GM21360 (cell line): ENCODE data around the gene CRIP3.

Experiments
- ATAC-seq: cut with Tn5 transposase; IDR thresholded peaks from one replicate; pipeline ENCODE4 v1.9.1; 2021; ENCODE audit warnings: mild to moderate bottlenecking, moderate library complexity; ENCODE audit not compliant: unreplicated experiment

Gene CRIP3

DNA sequence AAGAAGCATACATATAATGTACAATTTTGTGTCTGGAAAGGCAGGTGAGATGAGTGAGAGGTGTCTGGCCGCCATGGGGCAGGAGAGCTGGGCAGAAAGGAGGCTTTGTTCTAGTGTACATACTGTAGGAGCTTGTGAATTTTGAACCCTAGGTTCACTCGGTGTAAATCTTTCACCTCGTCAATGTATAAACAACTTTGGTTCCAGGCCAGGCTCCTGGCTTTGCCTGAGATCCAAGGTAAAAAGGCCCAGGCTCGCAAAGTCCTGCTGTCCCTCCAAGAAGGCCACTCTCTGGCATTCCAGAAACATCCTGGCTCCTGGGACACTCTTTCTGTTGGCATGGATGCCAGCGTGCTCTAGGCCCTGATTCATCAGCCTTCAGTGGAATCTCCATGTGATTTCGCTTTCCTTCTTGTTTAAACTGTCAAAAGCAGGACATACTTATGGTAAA, 17.7 kb downstream of the CRIP3 start:
- no peak for ATAC-seq

DNA sequence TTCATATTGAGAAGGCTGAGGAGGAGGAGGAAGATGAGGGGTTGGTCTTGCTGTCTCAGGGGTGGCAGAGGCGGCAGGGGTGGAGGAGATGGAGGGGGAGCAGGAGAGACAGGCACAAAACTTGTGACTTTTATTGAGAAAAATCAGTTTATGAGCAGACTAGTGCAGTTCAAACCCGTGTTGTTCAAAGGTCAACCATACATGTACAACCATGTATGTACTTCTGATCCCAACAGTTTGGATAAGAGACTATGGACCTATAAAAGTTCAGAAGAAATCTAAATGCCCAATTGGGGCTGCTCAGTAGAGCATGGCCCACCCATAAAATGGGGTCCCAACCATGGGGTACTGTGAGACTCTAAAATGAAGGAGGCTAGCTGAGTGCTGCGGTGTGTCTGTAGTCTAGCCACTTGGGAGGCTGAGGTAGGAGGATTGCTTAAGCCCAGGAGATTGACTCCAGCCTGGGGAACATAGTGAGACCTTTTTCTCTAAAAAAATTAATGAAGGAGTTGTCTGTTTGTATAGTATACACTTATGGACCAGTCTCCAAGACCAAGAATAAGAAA, 18.2 kb downstream of the CRIP3 start:
- no peak for ATAC-seq

DNA sequence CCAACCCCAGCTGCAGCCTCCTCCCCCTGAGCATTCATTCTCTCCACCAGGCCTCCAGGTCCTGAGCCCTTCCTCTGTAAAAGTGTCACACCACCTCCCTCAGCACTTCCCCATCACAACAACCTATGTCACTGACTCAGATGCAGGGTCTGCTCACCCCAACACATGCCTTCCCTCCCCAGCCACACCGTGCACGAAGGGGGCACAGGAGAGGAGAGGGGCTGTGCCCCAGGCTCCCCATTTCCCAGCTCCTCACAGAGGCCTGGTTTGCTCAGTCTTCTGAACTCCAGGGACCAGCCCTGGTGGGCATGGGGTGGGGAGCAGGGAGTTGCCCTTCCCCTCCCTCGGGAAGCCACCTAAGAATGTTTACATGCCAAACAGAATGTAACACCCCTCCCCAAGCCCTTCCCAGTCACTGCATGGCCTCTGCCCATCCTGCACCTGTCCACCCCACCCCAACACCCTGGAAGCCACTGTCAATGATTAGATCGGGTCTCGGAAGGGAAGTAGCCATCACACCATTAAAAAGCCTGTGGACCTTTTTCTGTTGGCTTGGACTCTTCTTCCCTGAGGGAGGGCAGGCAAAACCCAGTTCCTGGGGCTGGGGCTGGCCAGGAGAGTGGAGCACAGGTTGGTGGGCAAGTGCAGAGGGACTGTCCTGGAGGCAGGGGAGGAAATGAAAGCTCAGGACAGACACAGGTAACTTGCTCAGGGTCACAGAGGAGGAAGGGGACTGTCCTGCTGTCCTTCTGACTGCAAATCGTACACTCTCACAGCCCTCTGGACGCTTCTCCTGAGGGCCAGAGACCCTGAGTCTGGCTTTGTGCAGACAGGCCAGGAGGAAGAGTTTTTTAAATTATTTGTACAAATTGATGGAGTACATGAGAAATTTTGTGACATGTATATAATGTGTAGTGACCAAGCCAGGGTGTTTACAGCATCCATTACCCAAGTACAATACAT, 20.6 kb downstream of the CRIP3 start:
- ATAC-seq = no peak

DNA sequence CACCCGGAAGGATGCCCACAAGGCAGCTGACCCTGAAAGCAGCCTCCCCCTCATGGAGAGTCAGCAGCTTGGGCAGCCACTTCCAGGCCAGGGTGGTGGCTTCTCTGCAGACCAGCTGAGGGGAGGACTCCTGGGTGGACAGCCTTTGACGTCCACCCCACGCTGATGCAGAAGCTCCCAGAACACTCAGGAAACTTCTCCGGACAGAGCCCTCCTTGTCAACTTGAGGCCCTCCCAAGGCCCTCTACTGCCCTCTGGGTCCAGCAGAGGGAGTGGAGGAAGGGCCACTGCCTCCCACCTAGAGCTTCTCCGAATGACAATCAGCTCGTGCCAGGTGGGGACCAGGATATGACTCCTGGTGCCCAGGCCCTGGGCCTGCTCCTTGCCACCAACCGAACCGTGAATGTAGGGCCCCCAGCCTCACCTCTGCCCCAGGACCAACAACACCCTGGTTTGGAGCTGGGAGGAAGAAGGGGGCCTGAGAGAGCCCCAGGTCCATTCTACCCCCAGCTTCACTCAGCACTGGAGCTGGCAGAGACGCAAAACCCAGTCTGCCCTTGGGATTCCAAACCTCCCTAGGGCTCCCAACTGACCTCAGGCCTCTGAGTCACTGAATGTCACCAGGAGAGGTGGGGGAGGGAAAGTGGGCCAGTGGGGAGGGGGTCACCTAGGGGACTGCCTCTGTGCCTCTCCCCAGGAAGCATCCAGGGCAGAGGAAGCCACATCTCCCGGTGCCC, 21.5 kb downstream of the CRIP3 start:
- no peak for ATAC-seq

DNA sequence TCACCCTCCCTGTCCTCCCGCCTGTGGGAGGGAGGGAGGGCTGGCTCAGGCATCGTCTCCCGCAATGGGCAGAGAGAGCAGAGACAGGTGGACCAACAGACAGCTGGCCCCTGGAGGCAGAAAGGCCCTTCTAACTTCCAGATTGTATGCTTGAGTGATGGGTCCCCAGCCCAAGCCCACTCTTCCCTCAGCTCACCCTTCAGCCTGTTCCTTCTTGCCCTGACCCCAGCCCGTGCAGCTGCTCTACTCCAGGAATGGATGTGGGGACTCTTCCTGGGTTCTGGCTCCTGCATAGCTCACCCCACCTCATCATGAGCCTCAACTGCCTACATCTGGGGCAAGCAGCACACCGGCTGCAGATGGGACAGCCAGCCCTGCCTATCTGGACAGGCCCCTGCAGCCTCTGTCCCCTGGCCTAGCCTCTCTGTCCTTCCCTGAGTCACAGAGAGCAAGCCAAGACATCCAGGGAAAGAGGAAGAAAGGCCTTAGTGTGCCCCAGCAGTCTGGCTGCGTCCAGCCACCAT, 22.1 kb downstream of the CRIP3 start:
- no peak for ATAC-seq

DNA sequence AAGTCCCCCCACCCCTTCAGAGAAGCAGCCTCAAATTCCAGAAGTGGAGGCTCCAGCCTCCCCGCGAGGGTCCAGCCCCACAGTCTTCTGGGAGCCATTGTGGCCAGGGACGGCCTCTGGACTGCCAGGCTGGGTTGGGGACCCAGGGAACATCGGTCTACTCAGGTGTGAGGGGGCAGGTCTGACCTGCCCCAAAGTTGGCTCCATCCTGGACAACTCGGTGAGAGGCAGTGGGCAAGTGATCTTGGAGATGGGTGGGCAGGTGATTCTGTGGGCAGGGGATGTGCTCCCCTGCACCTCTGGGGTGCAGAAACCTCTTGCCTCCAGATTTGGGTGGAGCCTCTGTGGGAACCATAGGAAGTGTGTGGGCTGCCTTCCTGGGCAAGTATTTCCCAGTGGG, 22.8 kb downstream of the CRIP3 start:
- ATAC-seq = no peak

DNA sequence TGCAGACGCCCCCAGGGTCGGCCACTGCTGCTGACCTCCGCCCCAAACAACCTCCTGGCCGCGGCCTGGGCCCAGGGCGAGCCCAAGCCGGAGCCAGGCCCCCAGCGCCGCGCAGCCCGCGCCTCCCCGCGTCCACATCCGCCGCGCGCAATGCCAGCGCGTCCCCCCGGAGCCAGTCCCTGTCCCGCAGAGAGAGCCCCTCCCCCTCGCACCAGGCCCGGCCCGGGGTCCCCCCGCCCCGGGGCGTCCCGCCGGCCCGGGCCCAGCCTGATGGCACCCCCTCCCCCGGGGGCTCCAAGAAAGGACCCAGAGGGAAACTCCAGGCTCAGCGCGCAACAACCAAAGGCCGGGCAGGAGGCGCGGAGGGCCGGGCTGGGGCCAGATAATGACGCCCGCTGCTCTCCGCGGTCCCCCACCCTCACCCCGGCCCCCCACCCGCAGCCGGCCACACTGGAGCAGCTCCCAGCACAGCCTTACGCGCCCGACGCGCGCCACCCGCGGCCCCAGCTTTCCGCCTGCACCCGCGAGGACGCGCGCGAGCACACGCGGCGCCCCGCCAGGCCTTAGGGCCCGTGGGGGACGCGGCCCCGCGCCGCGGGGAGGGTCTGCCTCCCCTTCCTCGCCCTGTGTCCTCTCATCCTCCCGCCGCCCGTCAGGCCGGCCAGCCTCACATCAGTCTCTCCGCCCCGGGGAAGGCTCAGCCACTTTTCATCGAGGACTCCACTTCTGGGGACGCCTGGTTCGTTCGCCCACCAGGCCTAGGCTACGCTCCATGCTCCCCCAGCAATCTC, 23.4 kb downstream of the CRIP3 start:
- no peak for ATAC-seq

DNA sequence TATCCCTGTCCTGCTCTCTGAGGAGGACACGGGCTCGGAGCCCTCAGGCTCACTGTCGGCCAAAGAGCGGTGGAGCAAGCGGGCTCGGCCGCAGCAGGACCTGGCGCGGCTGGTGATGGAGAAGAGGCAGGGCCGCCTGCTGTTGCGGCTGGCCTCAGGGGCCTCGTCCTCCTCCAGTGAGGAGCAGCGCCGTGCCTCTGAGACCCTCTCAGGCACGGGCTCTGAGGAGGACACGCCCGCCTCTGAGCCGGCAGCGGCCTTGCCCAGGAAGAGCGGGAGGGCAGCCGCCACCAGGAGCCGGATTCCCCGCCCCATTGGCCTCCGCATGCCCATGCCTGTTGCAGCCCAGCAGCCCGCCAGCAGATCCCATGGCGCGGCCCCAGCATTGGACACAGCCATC, 24.7 kb downstream of the CRIP3 start:
- ATAC-seq = no peak

DNA sequence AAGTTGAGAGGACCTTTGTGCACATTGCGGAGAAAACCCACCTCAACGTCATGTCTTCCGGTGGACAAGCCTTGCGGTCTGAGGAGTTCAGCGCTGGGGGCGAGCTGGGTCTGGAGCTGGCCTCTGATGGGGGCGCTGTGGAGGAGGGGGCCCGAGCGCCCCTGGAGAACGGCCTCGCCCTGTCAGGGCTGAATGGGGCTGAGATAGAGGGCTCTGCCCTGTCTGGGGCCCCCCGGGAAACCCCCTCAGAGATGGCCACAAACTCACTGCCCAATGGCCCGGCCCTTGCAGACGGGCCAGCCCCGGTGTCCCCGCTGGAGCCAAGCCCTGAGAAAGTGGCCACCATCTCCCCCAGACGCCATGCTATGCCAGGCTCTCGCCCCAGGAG, 25.1 kb downstream of the CRIP3 start:
- no peak for ATAC-seq

DNA sequence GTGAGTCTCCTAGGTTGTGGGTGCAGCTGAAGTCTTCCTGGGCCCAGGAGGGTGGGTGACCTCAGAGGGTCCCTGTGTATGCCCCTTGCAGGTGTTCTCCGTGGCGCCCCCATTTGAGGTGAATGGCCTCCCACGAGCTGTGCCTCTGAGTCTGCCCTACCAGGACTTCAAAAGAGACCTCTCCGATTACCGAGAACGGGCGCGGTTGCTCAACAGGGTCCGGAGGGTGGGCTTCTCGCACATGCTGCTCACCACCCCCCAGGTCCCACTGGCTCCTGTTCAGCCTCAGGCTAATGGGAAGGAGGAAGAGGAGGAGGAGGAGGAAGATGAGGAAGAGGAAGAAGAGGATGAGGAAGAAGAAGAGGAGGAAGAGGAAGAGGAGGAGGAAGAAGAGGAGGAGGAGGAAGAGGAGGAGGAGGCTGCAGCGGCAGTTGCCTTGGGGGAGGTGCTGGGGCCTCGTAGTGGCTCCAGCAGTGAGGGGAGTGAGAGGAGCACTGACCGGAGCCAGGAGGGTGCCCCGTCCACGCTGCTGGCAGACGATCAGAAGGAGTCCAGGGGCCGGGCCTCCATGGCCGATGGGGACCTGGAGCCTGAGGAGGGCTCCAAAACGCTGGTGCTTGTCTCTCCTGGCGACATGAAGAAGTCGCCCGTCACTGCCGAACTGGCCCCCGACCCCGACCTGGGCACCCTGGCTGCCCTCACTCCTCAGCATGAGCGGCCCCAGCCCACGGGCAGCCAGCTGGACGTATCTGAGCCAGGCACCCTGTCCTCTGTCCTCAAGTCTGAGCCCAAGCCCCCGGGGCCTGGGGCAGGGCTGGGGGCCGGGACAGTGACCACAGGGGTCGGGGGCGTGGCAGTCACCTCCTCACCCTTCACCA, 25.8 kb downstream of the CRIP3 start:
- no peak for ATAC-seq

DNA sequence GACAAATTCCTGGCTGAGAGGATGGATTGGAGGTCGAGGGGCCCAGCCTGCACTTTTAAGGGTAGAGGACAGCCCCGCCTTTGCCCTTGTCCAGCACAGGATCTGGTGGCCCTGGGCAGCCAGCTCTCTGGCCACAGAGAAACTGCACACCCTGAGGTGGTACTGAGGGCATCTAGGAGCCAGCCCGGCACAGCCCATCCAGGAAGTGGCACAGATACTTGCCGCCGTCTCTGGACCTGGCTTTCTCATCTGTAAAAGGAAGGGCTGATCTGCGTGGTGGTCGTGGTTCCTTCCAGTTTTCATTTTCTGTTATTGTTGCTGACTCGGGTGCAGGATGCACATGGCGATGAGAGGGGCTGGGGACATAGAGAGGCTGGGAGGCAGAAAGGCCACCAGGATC, 26.6 kb downstream of the CRIP3 start:
- ATAC-seq = no peak

DNA sequence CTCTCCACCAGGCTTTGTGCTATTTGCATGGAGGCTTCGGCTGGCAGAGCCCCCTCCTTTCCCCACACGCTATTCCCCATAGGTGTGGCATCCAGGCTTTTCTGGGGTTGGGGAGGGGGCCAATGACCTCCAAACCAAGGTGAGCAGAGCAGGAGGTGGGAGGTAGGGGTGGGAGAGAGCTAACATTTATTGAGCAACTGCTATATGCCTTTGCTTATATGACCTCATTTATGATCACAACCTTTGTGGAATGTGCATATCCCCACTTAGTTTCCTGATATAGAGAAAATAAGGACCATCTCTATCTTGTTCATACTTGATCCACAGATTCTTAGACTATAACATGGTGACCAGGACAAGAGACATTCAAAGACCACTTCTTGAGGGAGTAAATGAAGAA, 28.4 kb downstream of the CRIP3 start:
- no peak for ATAC-seq

DNA sequence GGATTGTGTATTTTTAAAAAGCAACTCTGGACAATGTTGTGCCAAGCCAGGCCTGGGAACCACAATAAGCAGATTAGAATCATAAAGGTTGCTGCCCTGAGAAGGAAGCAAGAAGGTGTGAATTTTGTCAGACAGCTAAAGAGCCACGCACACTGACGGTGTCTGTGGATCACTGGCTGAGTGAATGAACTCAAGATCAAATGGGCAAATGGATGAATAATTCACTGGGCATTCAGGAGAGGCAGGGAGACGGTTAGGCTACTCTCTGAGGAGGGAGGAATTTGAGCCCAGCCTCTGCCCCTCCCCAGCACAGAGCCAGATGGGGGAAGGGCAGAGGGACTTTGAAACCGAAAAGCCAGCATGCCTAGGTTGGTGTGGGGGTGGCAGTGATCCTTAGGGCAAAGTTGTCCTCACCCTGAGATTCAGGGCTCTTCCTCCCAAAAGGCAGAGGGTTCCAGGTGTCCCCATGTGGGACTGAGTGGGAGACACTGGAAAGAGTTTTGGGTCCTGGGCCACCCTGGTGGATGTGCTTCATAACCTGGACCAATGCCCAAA, 30.0 kb downstream of the CRIP3 start:
- no peak for ATAC-seq

DNA sequence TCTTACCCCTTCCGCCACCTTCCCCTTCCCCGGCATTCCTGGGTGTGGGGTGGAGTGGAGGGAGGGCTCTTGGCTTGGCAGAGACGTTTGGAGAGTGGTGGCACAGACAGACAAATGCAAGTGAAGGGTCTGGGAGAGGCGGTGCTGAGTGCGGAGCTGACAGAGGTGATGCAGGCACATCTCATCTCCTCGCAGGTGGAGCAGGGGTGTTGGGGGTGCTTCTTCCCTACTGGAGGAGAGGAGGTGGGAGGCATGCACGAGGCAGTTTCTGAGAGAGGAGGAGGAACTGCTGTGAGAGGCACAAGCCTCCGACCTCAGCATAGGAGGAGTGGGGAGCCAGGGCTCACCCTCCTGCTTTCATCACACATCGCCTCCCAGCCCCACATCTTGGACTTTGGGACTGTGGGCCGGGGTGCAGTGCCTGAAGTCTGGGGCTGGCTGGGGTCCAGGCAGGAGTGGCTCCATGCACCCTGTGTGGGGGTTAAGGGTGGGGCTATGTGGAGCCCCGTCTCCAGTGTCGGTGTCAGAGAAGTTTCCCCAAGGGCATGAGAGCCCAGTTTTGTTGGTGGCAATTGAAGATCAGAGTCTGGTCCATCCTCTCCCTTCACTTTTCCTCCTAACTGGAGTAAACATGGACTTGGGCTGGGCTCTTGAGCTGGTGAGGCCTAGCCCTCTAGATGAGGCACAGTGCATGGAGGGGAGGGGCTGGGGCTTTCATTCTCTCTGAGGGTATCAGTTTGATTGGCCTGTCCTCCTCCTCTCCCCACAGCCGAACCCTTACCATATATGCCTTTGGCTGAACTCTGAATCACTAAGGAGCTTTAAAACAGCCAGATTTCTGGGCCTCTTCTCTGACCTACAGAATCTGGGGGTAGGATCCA, 30.7 kb downstream of the CRIP3 start:
- no peak for ATAC-seq

DNA sequence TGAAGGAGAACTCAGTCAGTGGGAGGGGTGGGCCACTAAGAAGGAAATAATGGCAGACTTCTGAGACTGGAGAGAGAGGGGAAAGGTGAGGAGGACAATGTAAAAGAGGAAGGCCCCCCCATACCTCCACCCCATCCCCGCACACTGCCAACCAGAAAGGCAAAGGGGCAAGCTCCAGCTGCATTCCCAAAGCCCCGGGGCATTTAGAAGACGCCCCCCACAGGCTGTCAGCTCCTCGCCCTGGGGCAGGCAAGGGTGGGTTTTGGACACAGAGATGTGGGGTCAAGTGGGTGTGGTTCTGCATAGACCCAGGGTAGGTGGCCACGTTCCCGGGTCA, 31.4 kb downstream of the CRIP3 start:
- ATAC-seq = no peak

DNA sequence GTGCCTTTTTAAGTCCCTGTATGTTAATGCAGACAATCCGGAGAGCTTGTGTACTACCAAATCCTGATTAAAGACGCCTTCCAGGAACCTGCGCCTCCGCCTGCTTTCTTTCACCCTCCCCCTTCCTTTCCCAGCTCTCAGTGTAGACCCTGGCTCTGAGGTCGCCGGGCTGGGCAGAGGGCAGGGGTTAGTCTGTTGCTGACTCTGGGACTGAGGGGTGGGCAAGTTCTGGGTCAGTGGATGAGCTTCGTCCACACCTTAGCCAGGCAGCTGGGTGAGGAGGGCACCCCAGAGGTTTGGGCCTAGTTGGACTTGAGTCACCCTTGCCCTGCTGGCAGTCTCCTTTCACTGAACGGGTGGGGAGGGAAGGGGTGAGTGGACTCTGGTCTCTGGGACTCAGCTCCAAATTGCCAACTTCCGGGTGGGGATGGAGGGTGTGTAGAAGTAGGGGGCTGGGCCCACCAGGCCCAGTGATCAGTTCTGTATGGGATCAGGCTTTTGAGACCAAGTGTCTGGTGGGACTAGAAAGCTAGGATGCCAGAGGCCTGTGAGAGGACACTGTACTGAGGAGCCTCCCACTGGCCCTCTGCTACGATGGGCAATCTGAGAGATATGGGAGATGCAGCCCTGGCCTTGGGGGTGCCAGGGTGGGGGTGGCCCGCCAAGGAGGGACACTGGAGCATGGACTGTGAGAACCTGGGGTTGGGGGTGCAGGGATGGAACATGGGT, 31.9 kb downstream of the CRIP3 start:
- no peak for ATAC-seq

DNA sequence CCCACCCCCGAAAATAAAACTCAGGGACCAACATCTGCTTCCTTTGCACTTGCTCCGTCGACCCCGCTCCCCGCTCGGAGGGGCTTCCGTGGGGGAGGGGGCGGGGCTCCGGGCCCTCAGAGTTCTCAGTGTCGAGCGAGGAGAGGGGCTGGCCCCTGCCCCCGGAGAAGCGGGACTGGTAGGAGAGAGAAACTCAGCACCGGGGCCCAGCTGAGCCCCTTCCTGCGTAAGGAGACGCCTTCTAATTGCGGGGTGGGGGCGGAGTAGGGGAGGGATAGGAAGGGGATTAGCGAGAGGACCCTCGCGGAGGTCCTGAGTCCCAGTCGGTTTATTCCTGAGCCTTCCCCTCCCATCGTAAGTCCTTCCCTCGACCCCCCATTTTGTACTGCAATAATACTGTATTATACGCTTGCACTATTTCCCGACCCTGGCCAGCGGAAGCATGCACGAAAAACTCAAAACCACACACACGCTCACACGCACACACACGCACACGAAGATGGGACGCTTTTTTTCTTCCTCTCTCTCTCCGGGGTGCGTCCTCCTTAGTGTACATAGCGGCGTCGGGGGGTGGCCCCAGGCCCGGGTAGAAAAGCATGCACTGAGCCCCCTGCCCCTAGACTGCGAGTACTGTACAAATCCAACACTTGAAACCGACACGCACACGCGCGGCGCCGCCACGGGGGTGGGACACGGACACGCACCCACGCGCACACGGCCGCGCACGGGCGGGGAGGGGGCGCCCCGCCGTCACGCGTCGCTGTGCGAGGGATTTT, 32.6 kb downstream of the CRIP3 start:
- ATAC-seq = no peak
